CD8-positive, alpha-beta memory T cell (primary cell): ENCODE results near the gene GYPC. TPM values are rescaled to one million over a fixed set of nuclear protein-coding genes. Genes with fewer than 3 reads are reported as not detected.
"Not testable (repeated sequence)": the region's sequence is repeated elsewhere in the genome, so short reads cannot be mapped to it uniquely, and the experiment has no call there.

Source experiments
- CTCF ChIA-PET: fragments of 350-600 bp; sonication (Branson Sonifier 250); formaldehyde crosslinking; loops from one replicate; lab custom pipeline; 2021; ENCODE audit warnings: antibody characterized with exemption; lab: Charles Lee
- POLR2A ChIA-PET: fragments of 350-600 bp; sonication (Branson Sonifier 250); formaldehyde crosslinking; loops from one replicate; lab custom pipeline; 2021; ENCODE audit warnings: antibody characterized with exemption; lab: Charles Lee
- DNase-seq, 5 donors: peaks; one replicate each; pipeline versions ENCODE4 v3.0.0 to v3.0.0-alpha.2; 2020 to 2022; ENCODE audit warnings: mixed read lengths in 1 of 5
- H3K27ac ChIP-seq: one replicate; pipeline ENCODE4 v1.7.0; 2013; ENCODE audit warnings: low read depth, mild to moderate bottlenecking, low read length, moderate library complexity
- H3K27me3 ChIP-seq: 2 replicates; pipeline ENCODE4 v1.7.0; 2013; ENCODE audit warnings: low read length, mild to moderate bottlenecking; ENCODE audit not compliant: insufficient read depth, poor library complexity, severe bottlenecking
- H3K36me3 ChIP-seq: 2 replicates; pipeline ENCODE4 v1.7.0; 2013; ENCODE audit warnings: mild to moderate bottlenecking, low read length, moderate library complexity; ENCODE audit not compliant: insufficient read depth
- H3K4me1 ChIP-seq: 2 replicates; pipeline ENCODE4 v1.7.0; 2013; ENCODE audit warnings: mild to moderate bottlenecking, low read length, moderate library complexity; ENCODE audit not compliant: insufficient read depth
- H3K4me3 ChIP-seq: 2 replicates; pipeline ENCODE4 v1.7.0; 2013; ENCODE audit warnings: mild to moderate bottlenecking, low read length
- H3K9me3 ChIP-seq: 2 replicates; pipeline ENCODE4 v1.7.0; 2013; ENCODE audit warnings: mild to moderate bottlenecking, low read length
- H3K27ac Mint-ChIP-seq, 8 donors: one replicate each; pipeline ENCODE4 v1.8.0; 2020 to 2021; ENCODE audit warnings: mixed read lengths in 8 of 8, mild to moderate bottlenecking in 6 of 8, inconsistent platforms in 3 of 8, moderate library complexity in 3 of 8
- H3K27me3 Mint-ChIP-seq, 2 donors: one replicate each; pipeline ENCODE4 v1.8.0; 2020 to 2021; ENCODE audit warnings: mixed read lengths in 2 of 2, mild to moderate bottlenecking in 1 of 2, moderate library complexity in 1 of 2
- H3K36me3 Mint-ChIP-seq, 3 donors: one replicate each; pipeline ENCODE4 v1.8.0; 2020 to 2021; ENCODE audit warnings: mixed read lengths in 3 of 3, inconsistent platforms in 1 of 3, mild to moderate bottlenecking in 1 of 3
- H3K4me1 Mint-ChIP-seq, 3 donors: one replicate each; pipeline ENCODE4 v1.8.0; 2020 to 2021; ENCODE audit warnings: mixed read lengths in 3 of 3, inconsistent platforms in 1 of 3, mild to moderate bottlenecking in 1 of 3
- H3K4me3 Mint-ChIP-seq, 7 donors: one replicate each; pipeline ENCODE4 v1.8.0; 2020 to 2021; ENCODE audit warnings: mixed read lengths in 7 of 7, mild to moderate bottlenecking in 6 of 7, moderate library complexity in 4 of 7, inconsistent platforms in 2 of 7
- H3K9me3 Mint-ChIP-seq, 5 donors: one replicate each; pipeline ENCODE4 v1.8.0; 2020 to 2022; ENCODE audit warnings: mixed read lengths in 5 of 5, mild to moderate bottlenecking in 3 of 5, moderate library complexity in 2 of 5, inconsistent platforms in 1 of 5
- polyA plus RNA-seq: library from polyadenylated mRNA; unstranded; fragments of 300-500 nt; fragmentation: Illumina TruSeq; gene quantifications from one replicate; pipeline ENCODE4 v1.2.3, GENCODE V29; 2021
- total RNA-seq, 2 experiments: library from RNA; stranded (reverse); gene quantifications; one replicate each; pipeline ENCODE4 v1.2.3, GENCODE V29; 2021

GYPC gene
- total and polyA plus RNA-seq, 3 experiments from 2014 or later: 102 to 226 (median 102) TPM

GRCh38 chr2:126635281-126635680 is 20.7 kb upstream of the GYPC start:
- no peaks in the 10 kb centered on the region for H3K9me3 Mint-ChIP-seq
- no peak for DNase-seq
- H3K4me3 Mint-ChIP-seq: no peak overlapping the region
- Histone ChIP-seq H3K9me3 (no peaks in the 10 kb centered on the region), H3K4me3 (no peak overlapping the region), H3K36me3 (no peaks in the 10 kb centered on the region), H3K27me3 (no peaks in the 10 kb centered on the region), H3K4me1 (no peaks in the 10 kb centered on the region), H3K27ac (no peak overlapping the region)
- no peak overlapping the region for H3K27ac Mint-ChIP-seq
- peaks cover 4 to 6% of the 10 kb centered on the region in 2 donors for H3K27me3 Mint-ChIP-seq
- H3K36me3 Mint-ChIP-seq: no peaks in the 10 kb centered on the region
- ChIA-PET POLR2A (no interaction called here), CTCF (interaction anchor here (0.6 to 2.2 kb wide), 6 partner anchors 9 to 141 kb away, joined by 3 to 7 read pairs (median 4); no protein-coding TSS in a partner anchor)
- peaks cover 4 to 6% (median 4%) of the 10 kb centered on the region in 3 donors for H3K4me1 Mint-ChIP-seq

GRCh38 chr2:126635736-126636135 is 20.2 kb upstream of the GYPC start:
- no peak for DNase-seq
- H3K27me3 Mint-ChIP-seq: peaks cover 0 to 6% of the 10 kb centered on the region in 2 donors
- no peak overlapping the region for H3K4me3 Mint-ChIP-seq
- H3K27ac Mint-ChIP-seq: no peak overlapping the region
- H3K36me3 ChIP-seq: no peaks in the 10 kb centered on the region
- no peaks in the 10 kb centered on the region for H3K9me3 Mint-ChIP-seq
- no peak overlapping the region for H3K4me3 ChIP-seq
- CTCF ChIA-PET: interaction anchor here (1.0 to 2.2 kb wide), 3 partner anchors 8 to 141 kb away, joined by 4 to 7 read pairs (median 6); no protein-coding TSS in a partner anchor
- no peaks in the 10 kb centered on the region for H3K4me1 ChIP-seq
- peaks cover 4 to 6% (median 4%) of the 10 kb centered on the region in 3 donors for H3K4me1 Mint-ChIP-seq
- H3K9me3 ChIP-seq: no peaks in the 10 kb centered on the region
- no peaks in the 10 kb centered on the region for H3K27me3 ChIP-seq
- no peaks in the 10 kb centered on the region for H3K36me3 Mint-ChIP-seq
- H3K27ac ChIP-seq: no peak overlapping the region
- POLR2A ChIA-PET: no interaction called here

- ChIA-PET CTCF (no interaction called here), POLR2A (no interaction called here)
- Histone ChIP-seq H3K4me1 (no peaks in the 10 kb centered on the region), H3K4me3 (no peak overlapping the region), H3K27ac (no peak overlapping the region), H3K9me3 (no peaks in the 10 kb centered on the region), H3K36me3 (no peaks in the 10 kb centered on the region), H3K27me3 (no peaks in the 10 kb centered on the region)
- Mint-ChIP-seq H3K36me3 (no peaks in the 10 kb centered on the region), H3K27ac (no peak overlapping the region), H3K9me3 (no peaks in the 10 kb centered on the region), H3K4me3 (no peak overlapping the region), H3K4me1 (peaks cover 4 to 6% (median 4%) of the 10 kb centered on the region in 3 donors), H3K27me3 (peaks cover 0 to 6% of the 10 kb centered on the region in 2 donors)
- no peak for DNase-seq
These were observed 18.6 kb upstream of the GYPC start for GRCh38 chr2:126637386-126637785.

- no peak for DNase-seq
- H3K4me3 Mint-ChIP-seq: no peak overlapping the region
- Histone ChIP-seq H3K4me3 (no peak overlapping the region), H3K27me3 (no peaks in the 10 kb centered on the region), H3K9me3 (no peaks in the 10 kb centered on the region), H3K36me3 (no peaks in the 10 kb centered on the region), H3K4me1 (no peaks in the 10 kb centered on the region), H3K27ac (no peak overlapping the region)
- H3K27ac Mint-ChIP-seq: peak overlapping the region in 1 of 8 donors; percentile 54
- ChIA-PET POLR2A (interaction anchor here (0.7 kb wide), 1 partner anchor 19 kb away, joined by 3 read pairs; no protein-coding TSS in a partner anchor), CTCF (no interaction called here)
- no peaks in the 10 kb centered on the region for H3K36me3 Mint-ChIP-seq
- peaks cover 0 to 6% of the 10 kb centered on the region in 2 donors for H3K27me3 Mint-ChIP-seq
- no peaks in the 10 kb centered on the region for H3K9me3 Mint-ChIP-seq
- peaks cover 4 to 6% (median 4%) of the 10 kb centered on the region in 3 donors for H3K4me1 Mint-ChIP-seq
These were observed 17.2 kb upstream of the GYPC start for GRCh38 chr2:126638746-126639145.

GRCh38 chr2:126639276-126639675 is 16.7 kb upstream of the GYPC start:
- Histone ChIP-seq H3K36me3 (no peaks in the 10 kb centered on the region), H3K4me3 (no peak overlapping the region), H3K27me3 (no peaks in the 10 kb centered on the region), H3K27ac (no peak overlapping the region), H3K9me3 (no peaks in the 10 kb centered on the region), H3K4me1 (no peaks in the 10 kb centered on the region)
- ChIA-PET CTCF (no interaction called here), POLR2A (no interaction called here)
- no peak for DNase-seq
- Mint-ChIP-seq H3K27me3 (peaks cover 4 to 8% of the 10 kb centered on the region in 2 donors), H3K9me3 (no peaks in the 10 kb centered on the region), H3K4me3 (no peak overlapping the region), H3K36me3 (no peaks in the 10 kb centered on the region), H3K27ac (peak overlapping the region in 1 of 8 donors; percentile 54), H3K4me1 (peaks cover 0 to 2% (median 0%) of the 10 kb centered on the region in 3 donors)

GRCh38 chr2:126641294-126641693 is 14.7 kb upstream of the GYPC start:
- H3K4me3 ChIP-seq, H3K27me3 Mint-ChIP-seq, DNase-seq, H3K27ac Mint-ChIP-seq, H3K4me1 Mint-ChIP-seq, H3K4me1 ChIP-seq, H3K27ac ChIP-seq, H3K27me3 ChIP-seq, H3K36me3 ChIP-seq, H3K36me3 Mint-ChIP-seq, CTCF ChIA-PET, POLR2A ChIA-PET, H3K4me3 Mint-ChIP-seq, H3K9me3 ChIP-seq, H3K9me3 Mint-ChIP-seq: not testable (repeated sequence)

GRCh38 chr2:126642031-126642430 is 13.9 kb upstream of the GYPC start:
- no peaks in the 10 kb centered on the region for H3K9me3 ChIP-seq
- Mint-ChIP-seq H3K27ac (no peak overlapping the region), H3K9me3 (no peaks in the 10 kb centered on the region), H3K27me3 (peaks cover 4 to 8% of the 10 kb centered on the region in 2 donors), H3K4me3 (no peak overlapping the region), H3K36me3 (peaks cover 0 to 4% (median 0%) of the 10 kb centered on the region in 3 donors), H3K4me1 (peaks cover 0 to 3% (median 2%) of the 10 kb centered on the region in 3 donors)
- H3K27ac ChIP-seq: no peak overlapping the region
- H3K27me3 ChIP-seq: no peaks in the 10 kb centered on the region
- no peaks in the 10 kb centered on the region for H3K36me3 ChIP-seq
- ChIA-PET POLR2A (no interaction called here), CTCF (no interaction called here)
- no peaks in the 10 kb centered on the region for H3K4me1 ChIP-seq
- H3K4me3 ChIP-seq: no peak overlapping the region
- no peak for DNase-seq

GRCh38 chr2:126643431-126643830 is 12.5 kb upstream of the GYPC start:
- H3K36me3 Mint-ChIP-seq: peaks cover 0 to 4% (median 2%) of the 10 kb centered on the region in 3 donors
- no peaks in the 10 kb centered on the region for H3K9me3 ChIP-seq
- H3K9me3 Mint-ChIP-seq: no peaks in the 10 kb centered on the region
- no peak overlapping the region for H3K4me3 Mint-ChIP-seq
- H3K27me3 ChIP-seq: no peaks in the 10 kb centered on the region
- H3K4me1 ChIP-seq: no peaks in the 10 kb centered on the region
- POLR2A ChIA-PET: no interaction called here
- H3K27ac ChIP-seq: no peak overlapping the region
- no peaks in the 10 kb centered on the region for H3K36me3 ChIP-seq
- H3K27ac Mint-ChIP-seq: no peak overlapping the region
- H3K4me1 Mint-ChIP-seq: peaks cover 0 to 3% (median 2%) of the 10 kb centered on the region in 3 donors
- H3K4me3 ChIP-seq: no peak overlapping the region
- CTCF ChIA-PET: interaction anchor here (0.8 to 1.1 kb wide), 2 partner anchors 8 to 116 kb away, joined by 3 to 4 read pairs; no protein-coding TSS in a partner anchor
- peaks cover 4 to 7% of the 10 kb centered on the region in 2 donors for H3K27me3 Mint-ChIP-seq
- DNase-seq: no peak
